HCT116 (cell line): ENCODE results near the gene STPG1. TPM values are rescaled to one million over a fixed set of nuclear protein-coding genes. Genes with fewer than 3 reads are reported as not detected.

ENCODE experiments used
- ATAC-seq: fragments of 200-7000 bp; cut with Tn5 transposase; 2 replicates; pipeline ENCODE4 v1.9.1; 2020; ENCODE audit warnings: mild to moderate bottlenecking, moderate library complexity
- BruUV-seq: library from RNA; stranded (reverse); fragments of 400-500 nt; replicated peaks from 2 replicates; lab custom pipeline; 2021; lab: Mats Ljungman, UMichigan
- CTCF ChIA-PET: fragments of 300-600 bp; sonication (Branson Sonifier 250); formaldehyde crosslinking; loops from one replicate; lab custom pipeline; 2021; ENCODE audit warnings: antibody characterized with exemption; lab: Charles Lee
- POLR2A ChIA-PET: fragments of 300-600, 350-600 bp; sonication (Branson Sonifier 250); formaldehyde crosslinking; loops from one replicate; lab custom pipeline; 2021; ENCODE audit warnings: antibody characterized with exemption; lab: Charles Lee
- RAD21 ChIA-PET, 2 experiments: fragments of 300-600 bp; sonication (Branson Sonifier 250); formaldehyde crosslinking; loops; one replicate each; lab custom pipeline; 2023; ENCODE audit warnings: low total read pairs in 2 of 2; ENCODE audit not compliant: uncharacterized antibody in 2 of 2, unreplicated experiment in 2 of 2, low non-redundant PET in 1 of 2; lab: Charles Lee
- DNase-seq: peaks from one replicate; pipeline ENCODE4 v3.0.0-alpha.2; 2010; ENCODE audit warnings: low read depth, low spot score
- H2AFZ ChIP-seq: fragments of 200-600 bp; shearing (Covaris generic), sonication (generic); 2 replicates; pipeline ENCODE4 v1.6.1; 2017; ENCODE audit warnings: low read depth, mixed run types, mixed read lengths, antibody characterized with exemption, low read length; ENCODE audit not compliant: poor library complexity, severe bottlenecking
- H3K27ac ChIP-seq: 2 replicates; pipeline ENCODE4 v1.5.1; 2012; ENCODE audit warnings: low read depth, low read length
- H3K27me3 ChIP-seq: fragments of 200-600 bp; sonication (generic); 2 replicates; pipeline ENCODE4 v1.6.1; 2016; ENCODE audit warnings: mixed run types, low read length, mixed read lengths; ENCODE audit not compliant: insufficient read depth
- H3K36me3 ChIP-seq, 2 experiments: fragments of 200-500 bp in 1 of 2; fragments of 200-600 bp in 1 of 2; sonication (Bioruptor generic) in 1 of 2; sonication (generic) in 1 of 2; 2 replicates each; pipeline versions ENCODE4 v1.5.1 to v1.6.1; 2014 to 2016; ENCODE audit warnings: low read length in 2 of 2, inconsistent platforms in 1 of 2, mixed read lengths in 1 of 2, mixed run types in 1 of 2; ENCODE audit not compliant: insufficient read depth in 2 of 2, control insufficient read depth in 1 of 2
- H3K4me1 ChIP-seq, 2 experiments: fragments of 200-600 bp in 1 of 2; sonication (generic) in 1 of 2; 2 replicates each; pipeline versions ENCODE4 v1.5.1 to v1.6.1; 2012 to 2017; ENCODE audit warnings: low read length in 2 of 2, inconsistent platforms in 1 of 2, mild to moderate bottlenecking in 1 of 2, mixed read lengths in 1 of 2, mixed run types in 1 of 2, moderate library complexity in 1 of 2; ENCODE audit not compliant: insufficient read depth in 2 of 2, control insufficient read depth in 1 of 2
- H3K4me2 ChIP-seq: fragments of 200-600 bp; sonication (generic); 2 replicates; pipeline ENCODE4 v1.6.1; 2017; ENCODE audit warnings: mixed run types, low read length, mixed read lengths
- H3K4me3 ChIP-seq, 2 experiments: fragments of 200-600 bp in 1 of 2; sonication (generic) in 1 of 2; replicated peaks in 1 of 2; 2 replicates each; pipeline ENCODE4 v1.5.1; 2011 to 2016; ENCODE audit warnings: low read length in 2 of 2, control low read depth in 1 of 2, low read depth in 1 of 2, mild to moderate bottlenecking in 1 of 2, mixed read lengths in 1 of 2, mixed run types in 1 of 2
- H3K79me2 ChIP-seq: fragments of 200-600 bp; sonication (generic); 2 replicates; pipeline ENCODE4 v1.6.1; 2017; ENCODE audit warnings: mild to moderate bottlenecking, mixed run types, low read length, moderate library complexity, mixed read lengths; ENCODE audit not compliant: insufficient read depth
- H3K9ac ChIP-seq: fragments of 200-600 bp; sonication (generic); 2 replicates; pipeline ENCODE4 v1.6.1; 2016; ENCODE audit warnings: low read length, mixed read lengths
- H3K9me2 ChIP-seq: fragments of 200-600 bp; sonication (generic), shearing (Covaris generic); 2 replicates; pipeline ENCODE4 v1.6.1; 2017; ENCODE audit warnings: mixed run types, mild to moderate bottlenecking, moderate library complexity; ENCODE audit not compliant: insufficient read depth
- H3K9me3 ChIP-seq, 2 experiments: fragments of 200-500 bp in 1 of 2; fragments of 200-600 bp in 1 of 2; sonication (Bioruptor generic) in 1 of 2; sonication (generic) in 1 of 2; 2 replicates each; pipeline ENCODE4 v1.6.1; 2014 to 2017; ENCODE audit warnings: low read length in 2 of 2, mixed read lengths in 2 of 2, inconsistent platforms in 1 of 2, low read depth in 1 of 2, mild to moderate bottlenecking in 1 of 2, mixed run types in 1 of 2, moderate library complexity in 1 of 2; ENCODE audit not compliant: control insufficient read depth in 1 of 2, insufficient read depth in 1 of 2
- H4K20me1 ChIP-seq: fragments of 200-600 bp; sonication (generic), shearing (Covaris generic); 2 replicates; pipeline ENCODE4 v1.6.1; 2017; ENCODE audit warnings: mixed run types, mild to moderate bottlenecking, moderate library complexity; ENCODE audit not compliant: insufficient read depth
- CBX3 ChIP-seq: IDR thresholded peaks from 2 replicates; pipeline ENCODE4 v1.6.1; 2012; ENCODE audit warnings: low read depth
- CEBPB ChIP-seq: IDR thresholded peaks from 2 replicates; pipeline ENCODE4 v1.6.1; 2012; ENCODE audit warnings: low read depth
- CTCF ChIP-seq, 3 experiments: fragments of 200-600 bp in 1 of 3; sonication (generic) in 1 of 3; IDR thresholded peaks in 2 of 3; conservative IDR thresholded peaks in 1 of 3; 2 replicates each; pipeline ENCODE4 v1.5.1; 2012 to 2017; ENCODE audit warnings: low read depth in 2 of 3, low read length in 2 of 3, antibody characterized with exemption in 1 of 3, borderline replicate concordance in 1 of 3, control low read depth in 1 of 3, mild to moderate bottlenecking in 1 of 3, mixed read lengths in 1 of 3, mixed run types in 1 of 3, moderate library complexity in 1 of 3; ENCODE audit not compliant: insufficient read depth in 1 of 3
- EGR1 ChIP-seq: IDR thresholded peaks from 2 replicates; pipeline ENCODE4 v1.6.1; 2012; ENCODE audit warnings: low read depth
- SRF ChIP-seq: IDR thresholded peaks from 2 replicates; pipeline ENCODE4 v1.6.1; 2012; ENCODE audit warnings: low read depth
- YY1 ChIP-seq: IDR thresholded peaks from 2 replicates; pipeline ENCODE4 v1.6.1; 2011; ENCODE audit warnings: low read length, low read depth, moderate library complexity, mild to moderate bottlenecking; ENCODE audit not compliant: insufficient replicate concordance; ENCODE audit errors: extremely low read depth
- ZBTB33 ChIP-seq: IDR thresholded peaks from 2 replicates; pipeline ENCODE4 v1.6.1; 2011; ENCODE audit warnings: mild to moderate bottlenecking, low read length, moderate library complexity; ENCODE audit not compliant: insufficient replicate concordance; ENCODE audit errors: extremely low read depth
- intact Hi-C: fragments of 100-400 bp; cut with micrococcal nuclease; formaldehyde crosslinking; loops from 2 replicates; pipeline ENCODE4 v1.10.0; 2022
- total RNA-seq: library from RNA; stranded (reverse); gene quantifications from one replicate; pipeline ENCODE4 v1.2.1, GENCODE V29; 2021; ENCODE audit not compliant: unreplicated experiment
- TF ChIP-seq, protein P1 (sequence below): IDR thresholded peaks from 2 replicates; pipeline ENCODE4 v1.6.1; 2012

Gene STPG1
- total RNA-seq, 1 experiment from 2014 or later = 13.4 TPM

DNA sequence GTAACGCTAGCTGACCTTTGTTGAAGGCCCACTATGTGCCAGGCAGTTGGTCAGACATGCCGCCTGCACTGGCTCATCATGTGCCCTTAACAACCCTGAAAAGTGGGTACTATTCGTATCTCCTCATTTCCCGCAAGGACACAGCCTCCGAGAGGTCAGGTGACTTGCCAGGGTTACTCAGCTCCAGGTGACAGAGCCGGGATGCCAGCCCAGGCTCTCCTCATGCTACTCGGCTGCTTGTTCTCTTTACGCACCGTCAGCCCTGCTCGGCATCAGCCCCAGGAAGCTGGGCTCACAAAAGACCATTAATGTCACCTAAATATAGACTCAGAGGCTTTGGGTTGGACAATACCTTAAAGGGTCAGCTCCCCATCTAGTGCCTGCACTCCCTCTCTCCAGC, 65.4 kb downstream of the STPG1 start:
- peaks cover 3 to 11% of the 10 kb centered on the region in 2 experiments; a peak in 3 of 4 replicates for H3K4me1 ChIP-seq
- H4K20me1 ChIP-seq = no peaks in the 10 kb centered on the region
- TF ChIP-seq CTCF (IDR thresholded peaks at IDR 0.05 in 2 of 3, conservative IDR thresholded peaks at IDR 0.05 in 1 of 3; ENCODE audit: borderline replicate concordance in 1 of 3, insufficient read depth in 1 of 3, low read depth in 2 of 3, low read length in 2 of 3) = no peak
- no peak for TF ChIP-seq CEBPB
- no peak for TF ChIP-seq YY1
- TF ChIP-seq, protein P1, sequence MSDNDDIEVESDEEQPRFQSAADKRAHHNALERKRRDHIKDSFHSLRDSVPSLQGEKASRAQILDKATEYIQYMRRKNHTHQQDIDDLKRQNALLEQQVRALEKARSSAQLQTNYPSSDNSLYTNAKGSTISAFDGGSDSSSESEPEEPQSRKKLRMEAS = no peak
- no peak for TF ChIP-seq SRF
- no peak for TF ChIP-seq ZBTB33
- TF ChIP-seq CBX3 = no peak
- no peak for TF ChIP-seq EGR1
- TF ChIP-seq, all 23 proteins: peak for 0
- H3K36me3 ChIP-seq = no peaks in the 10 kb centered on the region
- intact Hi-C loops = no loop called here
- no peaks in the 10 kb centered on the region for H3K9me3 ChIP-seq
- ATAC-seq (no peak), DNase-seq (no peak)
- no peak overlapping the region for H3K4me3 ChIP-seq
- no peaks in the 10 kb centered on the region for H3K79me2 ChIP-seq
- no peaks in the 10 kb centered on the region for H3K9me2 ChIP-seq
- RAD21 ChIA-PET = no interaction called here
- CTCF ChIA-PET = no interaction called here
- BruUV-seq = no TSS peak
- H3K27ac ChIP-seq = no peak overlapping the region
- no peak overlapping the region for H3K4me2 ChIP-seq
- peaks cover 5% of the 10 kb centered on the region; the same call in 1 of the 2 replicates for H3K27me3 ChIP-seq
- POLR2A ChIA-PET = no interaction called here
- H3K9ac ChIP-seq = no peak overlapping the region
- no peak overlapping the region for H2AFZ ChIP-seq
